ENCODE data around the gene LEMD3.

LEMD3 gene

DNA sequence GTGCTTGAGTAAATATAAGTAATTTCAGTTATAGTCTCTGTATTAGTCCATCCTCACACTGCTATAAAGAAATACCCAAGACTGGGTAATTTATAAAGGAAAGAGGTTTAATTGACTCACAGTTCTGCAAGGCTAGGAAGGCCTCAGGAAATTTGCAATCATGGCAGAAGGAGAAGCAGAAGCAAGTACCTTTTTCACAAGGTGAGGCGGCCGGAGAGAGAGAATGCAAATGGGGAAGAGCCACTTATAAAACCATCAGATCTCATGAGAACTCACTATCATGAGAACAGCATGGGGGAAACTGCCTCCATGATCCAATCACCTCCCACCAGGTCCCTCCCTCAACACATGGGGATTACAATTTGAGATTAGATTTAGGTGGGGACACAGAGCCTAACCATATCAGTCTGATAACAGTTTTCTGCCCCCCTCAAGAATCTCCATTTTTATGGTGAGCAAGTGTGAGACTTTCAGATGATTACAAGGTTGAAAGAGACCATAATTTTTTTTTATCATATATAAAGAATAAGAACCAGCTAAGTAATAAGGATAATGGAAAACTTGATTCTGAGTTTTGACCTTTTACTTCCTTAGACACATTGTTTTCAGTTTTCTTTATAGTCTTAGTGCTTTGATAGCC lies 35.6 kb downstream of the LEMD3 start:
- H3K4me3 ChIP-seq (ENCODE audit: low read depth, low read length): no peak overlapping the region
- no peak for DNase-seq (ENCODE audit: low read depth)
- TF ChIP-seq, protein P1, sequence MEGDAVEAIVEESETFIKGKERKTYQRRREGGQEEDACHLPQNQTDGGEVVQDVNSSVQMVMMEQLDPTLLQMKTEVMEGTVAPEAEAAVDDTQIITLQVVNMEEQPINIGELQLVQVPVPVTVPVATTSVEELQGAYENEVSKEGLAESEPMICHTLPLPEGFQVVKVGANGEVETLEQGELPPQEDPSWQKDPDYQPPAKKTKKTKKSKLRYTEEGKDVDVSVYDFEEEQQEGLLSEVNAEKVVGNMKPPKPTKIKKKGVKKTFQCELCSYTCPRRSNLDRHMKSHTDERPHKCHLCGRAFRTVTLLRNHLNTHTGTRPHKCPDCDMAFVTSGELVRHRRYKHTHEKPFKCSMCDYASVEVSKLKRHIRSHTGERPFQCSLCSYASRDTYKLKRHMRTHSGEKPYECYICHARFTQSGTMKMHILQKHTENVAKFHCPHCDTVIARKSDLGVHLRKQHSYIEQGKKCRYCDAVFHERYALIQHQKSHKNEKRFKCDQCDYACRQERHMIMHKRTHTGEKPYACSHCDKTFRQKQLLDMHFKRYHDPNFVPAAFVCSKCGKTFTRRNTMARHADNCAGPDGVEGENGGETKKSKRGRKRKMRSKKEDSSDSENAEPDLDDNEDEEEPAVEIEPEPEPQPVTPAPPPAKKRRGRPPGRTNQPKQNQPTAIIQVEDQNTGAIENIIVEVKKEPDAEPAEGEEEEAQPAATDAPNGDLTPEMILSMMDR (IDR thresholded peaks at IDR 0.05; ENCODE audit: control insufficient read depth, extremely low read depth, insufficient read depth): no peak

DNA sequence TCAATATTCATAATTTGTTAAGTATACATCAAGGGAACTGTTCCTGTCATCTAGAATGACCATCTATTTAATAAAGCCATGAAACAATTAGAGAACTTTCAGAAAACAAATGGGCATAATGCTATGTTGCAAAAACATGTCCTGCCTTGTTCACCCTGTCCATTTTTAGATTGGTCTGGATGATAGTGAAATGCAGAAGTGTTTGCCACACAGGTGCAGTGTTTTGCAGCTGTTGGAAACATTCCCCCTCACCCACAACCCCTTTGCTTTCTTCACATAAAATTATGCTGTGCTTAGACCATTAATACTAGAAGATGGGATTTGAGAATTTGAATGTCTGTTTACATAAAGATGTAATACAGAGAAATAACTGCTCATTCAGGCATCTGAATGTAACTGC lies 36.5 kb downstream of the LEMD3 start:
- no peak overlapping the region for H3K4me3 ChIP-seq (ENCODE audit: low read depth, low read length)
- no peak for DNase-seq (ENCODE audit: low read depth)
- TF ChIP-seq, protein P1 (IDR thresholded peaks at IDR 0.05; ENCODE audit: control insufficient read depth, extremely low read depth, insufficient read depth): no peak

DNA sequence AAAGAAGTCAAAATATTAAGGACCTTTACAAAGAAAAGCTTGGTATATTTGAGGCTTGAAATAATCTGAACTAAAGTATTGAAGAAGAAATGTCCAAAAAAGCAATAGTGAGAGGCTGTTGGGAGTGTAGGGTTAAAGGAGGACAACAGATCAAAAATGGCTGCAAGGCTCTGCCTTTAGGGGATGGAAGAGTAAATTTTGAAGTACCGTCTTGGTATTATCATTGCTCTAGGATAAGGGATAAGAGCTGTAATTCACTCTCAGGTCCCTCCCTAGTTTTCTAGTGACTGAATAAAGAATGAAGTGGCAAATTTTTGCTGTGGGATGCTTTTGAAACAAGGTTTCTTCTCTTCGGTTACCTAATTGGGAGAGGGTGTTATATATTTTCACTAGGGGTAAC lies 38.7 kb downstream of the LEMD3 start:
- no peak for DNase-seq (ENCODE audit: low read depth)
- TF ChIP-seq, protein P1 (IDR thresholded peaks at IDR 0.05; ENCODE audit: control insufficient read depth, extremely low read depth, insufficient read depth): no peak
- H3K4me3 ChIP-seq (ENCODE audit: low read depth, low read length): no peak overlapping the region

DNA sequence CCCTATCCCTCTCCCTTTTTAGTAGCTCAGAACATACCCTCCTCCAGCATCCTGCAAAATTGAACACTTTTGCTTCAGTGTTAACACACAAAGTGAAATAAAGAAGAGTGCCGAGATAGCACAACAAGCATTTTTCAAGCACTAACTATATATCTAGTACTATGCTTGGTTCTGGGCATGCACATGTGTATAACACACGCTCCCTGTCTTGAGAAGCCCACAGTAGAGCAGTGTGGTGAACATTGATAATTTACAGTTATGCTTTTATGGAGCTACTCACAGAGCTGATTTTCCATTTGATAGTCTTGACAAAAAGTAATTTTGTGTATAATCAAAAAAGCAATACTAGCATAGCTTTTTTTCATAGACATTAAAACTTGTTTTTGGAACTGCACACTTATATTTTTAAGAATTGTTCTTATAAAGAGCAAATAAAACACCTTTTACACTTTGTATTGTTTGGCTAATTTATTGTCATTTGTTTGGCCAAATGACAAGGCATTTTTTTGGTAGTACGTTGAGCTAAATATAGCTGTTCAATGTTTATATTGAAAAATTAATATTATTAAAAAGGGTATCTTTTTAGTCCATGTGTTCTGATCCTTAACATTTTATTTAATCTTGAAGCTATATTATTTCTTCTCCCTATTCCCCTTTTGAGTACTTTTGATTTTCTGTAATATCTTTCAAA lies 39.7 kb downstream of the LEMD3 start:
- DNase-seq (ENCODE audit: low read depth): no peak
- no peak overlapping the region for H3K4me3 ChIP-seq (ENCODE audit: low read depth, low read length)
- TF ChIP-seq, protein P1 (IDR thresholded peaks at IDR 0.05; ENCODE audit: control insufficient read depth, extremely low read depth, insufficient read depth): no peak

DNA sequence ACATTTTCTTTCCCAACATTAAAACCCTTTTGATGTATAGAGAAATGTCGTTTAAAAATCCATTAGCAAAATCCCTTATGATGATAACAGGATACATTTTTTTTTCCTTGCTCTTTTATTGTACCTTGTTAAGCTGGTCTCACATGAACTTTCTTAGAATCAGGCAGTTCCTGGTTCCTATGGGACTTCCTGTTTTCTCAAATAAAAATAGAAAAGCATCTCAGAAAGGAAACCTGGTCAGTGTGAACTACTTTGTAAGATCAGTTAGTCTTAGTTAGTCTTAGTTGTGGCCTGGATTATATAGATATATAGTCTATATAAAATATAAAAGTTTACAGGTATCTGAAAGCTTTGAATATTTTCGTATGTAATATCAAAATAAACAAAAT lies 40.3 kb downstream of the LEMD3 start:
- DNase-seq (ENCODE audit: low read depth): peak; percentile 28
- no peak overlapping the region for H3K4me3 ChIP-seq (ENCODE audit: low read depth, low read length)
- TF ChIP-seq, protein P1 (IDR thresholded peaks at IDR 0.05; ENCODE audit: control insufficient read depth, extremely low read depth, insufficient read depth): no peak

DNA sequence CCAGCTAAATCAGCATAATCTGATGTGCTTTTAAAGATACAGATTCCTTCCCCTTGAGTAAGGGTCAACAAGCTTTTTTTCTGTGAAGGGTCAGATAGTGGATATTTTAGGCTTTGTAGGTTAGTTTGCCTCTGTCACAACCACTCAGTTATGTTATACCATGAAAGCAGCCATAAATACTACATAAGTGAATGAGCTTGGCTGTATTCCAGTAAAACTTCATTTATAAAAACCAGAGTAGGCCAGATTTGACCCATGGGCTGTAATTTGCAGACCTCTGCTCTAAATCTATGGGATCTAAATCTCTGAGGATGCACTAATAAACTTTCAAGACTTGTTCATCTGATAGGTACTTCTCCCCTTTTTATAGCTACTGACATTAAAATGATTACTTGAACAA lies 47.7 kb downstream of the LEMD3 start:
- no peak overlapping the region for H3K4me3 ChIP-seq (ENCODE audit: low read depth, low read length)
- TF ChIP-seq, protein P1 (IDR thresholded peaks at IDR 0.05; ENCODE audit: control insufficient read depth, extremely low read depth, insufficient read depth): no peak
- no peak for DNase-seq (ENCODE audit: low read depth)

DNA sequence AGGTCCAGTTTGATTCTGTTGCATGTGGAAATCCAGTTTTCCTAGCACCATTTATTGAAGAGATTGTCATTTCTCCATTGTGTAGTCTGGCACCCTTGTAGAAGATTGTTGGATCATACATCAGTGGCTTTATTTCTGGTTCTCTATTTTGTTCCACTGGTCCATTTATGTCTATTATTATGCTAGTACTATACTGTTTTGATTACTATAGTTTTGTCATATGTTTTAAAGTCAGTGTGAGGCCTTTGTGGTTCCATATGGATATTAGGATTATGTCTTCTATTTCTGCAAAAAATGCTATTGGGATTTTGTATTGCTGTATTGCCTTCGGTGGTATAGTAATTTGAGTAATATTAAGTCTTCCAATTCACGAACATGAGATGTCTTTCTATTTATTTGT lies 51.4 kb downstream of the LEMD3 start:
- H3K4me3 ChIP-seq (ENCODE audit: low read depth, low read length): no peak overlapping the region
- TF ChIP-seq, protein P1 (IDR thresholded peaks at IDR 0.05; ENCODE audit: control insufficient read depth, extremely low read depth, insufficient read depth): no peak
- no peak for DNase-seq (ENCODE audit: low read depth)
